Measurements from ENCODE around the gene NOB1.

GRCh38 chr16:69769404-69769803 is 14.7 kb upstream of the NOB1 start:
- TF ChIP-seq POLR2A (IDR thresholded peaks at IDR 0.05; ENCODE audit: low read length), result no peak
- TF ChIP-seq RAD21 (conservative IDR thresholded peaks at IDR 0.05 in 1 of 2, IDR thresholded peaks at IDR 0.05 in 1 of 2), result no peak
- no peak for TF ChIP-seq CEBPB (IDR thresholded peaks at IDR 0.05)
- TF ChIP-seq MAX (IDR thresholded peaks at IDR 0.05), result no peak
- TF ChIP-seq, protein P1, sequence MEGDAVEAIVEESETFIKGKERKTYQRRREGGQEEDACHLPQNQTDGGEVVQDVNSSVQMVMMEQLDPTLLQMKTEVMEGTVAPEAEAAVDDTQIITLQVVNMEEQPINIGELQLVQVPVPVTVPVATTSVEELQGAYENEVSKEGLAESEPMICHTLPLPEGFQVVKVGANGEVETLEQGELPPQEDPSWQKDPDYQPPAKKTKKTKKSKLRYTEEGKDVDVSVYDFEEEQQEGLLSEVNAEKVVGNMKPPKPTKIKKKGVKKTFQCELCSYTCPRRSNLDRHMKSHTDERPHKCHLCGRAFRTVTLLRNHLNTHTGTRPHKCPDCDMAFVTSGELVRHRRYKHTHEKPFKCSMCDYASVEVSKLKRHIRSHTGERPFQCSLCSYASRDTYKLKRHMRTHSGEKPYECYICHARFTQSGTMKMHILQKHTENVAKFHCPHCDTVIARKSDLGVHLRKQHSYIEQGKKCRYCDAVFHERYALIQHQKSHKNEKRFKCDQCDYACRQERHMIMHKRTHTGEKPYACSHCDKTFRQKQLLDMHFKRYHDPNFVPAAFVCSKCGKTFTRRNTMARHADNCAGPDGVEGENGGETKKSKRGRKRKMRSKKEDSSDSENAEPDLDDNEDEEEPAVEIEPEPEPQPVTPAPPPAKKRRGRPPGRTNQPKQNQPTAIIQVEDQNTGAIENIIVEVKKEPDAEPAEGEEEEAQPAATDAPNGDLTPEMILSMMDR (IDR thresholded peaks at IDR 0.05), result no peak
- no peak for TF ChIP-seq MYC (IDR thresholded peaks at IDR 0.05; ENCODE audit: borderline replicate concordance, low read length)
- no peak for TF ChIP-seq NPAS2 (CRISPR knock-in tag; IDR thresholded peaks at IDR 0.05; ENCODE audit: borderline replicate concordance)
- no peak for TF ChIP-seq ZNF302 (CRISPR knock-in tag; IDR thresholded peaks at IDR 0.05)
- no peak for TF ChIP-seq RFX5 (IDR thresholded peaks at IDR 0.05)
- TF ChIP-seq EP300 (IDR thresholded peaks at IDR 0.05), result no peak
- TF ChIP-seq CHD4 (IDR thresholded peaks at IDR 0.05; ENCODE audit: borderline replicate concordance), result no peak
- TF ChIP-seq, protein P2, sequence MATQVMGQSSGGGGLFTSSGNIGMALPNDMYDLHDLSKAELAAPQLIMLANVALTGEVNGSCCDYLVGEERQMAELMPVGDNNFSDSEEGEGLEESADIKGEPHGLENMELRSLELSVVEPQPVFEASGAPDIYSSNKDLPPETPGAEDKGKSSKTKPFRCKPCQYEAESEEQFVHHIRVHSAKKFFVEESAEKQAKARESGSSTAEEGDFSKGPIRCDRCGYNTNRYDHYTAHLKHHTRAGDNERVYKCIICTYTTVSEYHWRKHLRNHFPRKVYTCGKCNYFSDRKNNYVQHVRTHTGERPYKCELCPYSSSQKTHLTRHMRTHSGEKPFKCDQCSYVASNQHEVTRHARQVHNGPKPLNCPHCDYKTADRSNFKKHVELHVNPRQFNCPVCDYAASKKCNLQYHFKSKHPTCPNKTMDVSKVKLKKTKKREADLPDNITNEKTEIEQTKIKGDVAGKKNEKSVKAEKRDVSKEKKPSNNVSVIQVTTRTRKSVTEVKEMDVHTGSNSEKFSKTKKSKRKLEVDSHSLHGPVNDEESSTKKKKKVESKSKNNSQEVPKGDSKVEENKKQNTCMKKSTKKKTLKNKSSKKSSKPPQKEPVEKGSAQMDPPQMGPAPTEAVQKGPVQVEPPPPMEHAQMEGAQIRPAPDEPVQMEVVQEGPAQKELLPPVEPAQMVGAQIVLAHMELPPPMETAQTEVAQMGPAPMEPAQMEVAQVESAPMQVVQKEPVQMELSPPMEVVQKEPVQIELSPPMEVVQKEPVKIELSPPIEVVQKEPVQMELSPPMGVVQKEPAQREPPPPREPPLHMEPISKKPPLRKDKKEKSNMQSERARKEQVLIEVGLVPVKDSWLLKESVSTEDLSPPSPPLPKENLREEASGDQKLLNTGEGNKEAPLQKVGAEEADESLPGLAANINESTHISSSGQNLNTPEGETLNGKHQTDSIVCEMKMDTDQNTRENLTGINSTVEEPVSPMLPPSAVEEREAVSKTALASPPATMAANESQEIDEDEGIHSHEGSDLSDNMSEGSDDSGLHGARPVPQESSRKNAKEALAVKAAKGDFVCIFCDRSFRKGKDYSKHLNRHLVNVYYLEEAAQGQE (IDR thresholded peaks at IDR 0.05), result no peak
- TF ChIP-seq, protein P3, sequence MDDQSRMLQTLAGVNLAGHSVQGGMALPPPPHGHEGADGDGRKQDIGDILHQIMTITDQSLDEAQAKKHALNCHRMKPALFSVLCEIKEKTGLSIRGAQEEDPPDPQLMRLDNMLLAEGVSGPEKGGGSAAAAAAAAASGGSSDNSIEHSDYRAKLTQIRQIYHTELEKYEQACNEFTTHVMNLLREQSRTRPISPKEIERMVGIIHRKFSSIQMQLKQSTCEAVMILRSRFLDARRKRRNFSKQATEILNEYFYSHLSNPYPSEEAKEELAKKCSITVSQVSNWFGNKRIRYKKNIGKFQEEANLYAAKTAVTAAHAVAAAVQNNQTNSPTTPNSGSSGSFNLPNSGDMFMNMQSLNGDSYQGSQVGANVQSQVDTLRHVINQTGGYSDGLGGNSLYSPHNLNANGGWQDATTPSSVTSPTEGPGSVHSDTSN (IDR thresholded peaks at IDR 0.05), result no peak
- no peak for TF ChIP-seq POLR2AphosphoS2 (conservative IDR thresholded peaks at IDR 0.05; ENCODE audit: low read length)
